GM18861 (cell line): Measurements from ENCODE around the gene POLQ.
"Not testable (repeated sequence)": the region's sequence is repeated elsewhere in the genome, so short reads cannot be mapped to it uniquely, and the experiment has no call there.

ENCODE experiments used
- ATAC-seq: cut with Tn5 transposase; IDR thresholded peaks from one replicate; pipeline ENCODE4 v1.9.1; 2021; ENCODE audit not compliant: unreplicated experiment

The POLQ gene

DNA sequence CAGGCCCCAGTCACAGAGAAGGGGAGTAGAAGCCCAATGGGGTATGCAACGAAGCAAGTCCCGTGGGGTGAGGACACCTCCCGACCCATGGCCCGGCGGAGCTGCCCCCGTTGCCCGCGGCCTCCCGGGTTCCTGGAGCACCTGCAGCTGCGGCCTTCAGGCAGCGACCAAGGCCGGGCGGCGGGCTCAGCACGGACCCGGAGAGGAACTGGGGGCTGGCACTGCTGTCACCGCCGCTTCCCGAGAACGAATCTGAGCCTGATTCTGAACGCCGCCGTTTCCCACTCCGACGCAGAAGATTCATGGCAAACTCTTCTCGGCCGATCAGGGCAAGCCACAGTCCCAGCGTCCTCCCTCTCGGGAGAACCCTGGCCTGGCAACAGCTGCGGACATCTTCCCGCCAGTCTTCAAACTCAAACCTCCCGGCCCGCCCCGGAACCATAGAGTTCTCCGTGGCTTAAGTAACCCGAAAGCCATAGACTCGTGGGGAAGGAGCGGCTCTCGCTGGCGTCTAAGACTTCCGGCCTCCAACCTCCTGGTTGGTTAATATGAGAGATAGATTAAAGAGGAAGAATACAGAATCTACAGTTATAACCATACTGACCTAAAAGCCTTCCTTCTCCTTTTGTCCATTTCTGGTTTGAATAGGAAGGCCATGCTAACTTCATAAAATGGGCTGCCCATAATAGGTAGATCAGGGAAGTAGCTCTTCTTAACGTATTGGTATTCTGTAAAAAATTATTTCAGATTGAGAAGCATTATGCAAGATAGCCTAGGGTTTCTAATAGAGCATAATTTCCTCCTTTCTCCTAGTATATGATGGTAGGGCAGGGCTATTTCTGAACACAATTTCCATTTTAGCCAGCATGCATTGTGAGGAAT lies at the start of gene POLQ:
Gene POLQ (minus strand): TSS at position 415 of the 882 bp plus-strand sequence. CDS start 111 bp downstream, at position 304.
- ATAC-seq = peak; percentile 62

DNA sequence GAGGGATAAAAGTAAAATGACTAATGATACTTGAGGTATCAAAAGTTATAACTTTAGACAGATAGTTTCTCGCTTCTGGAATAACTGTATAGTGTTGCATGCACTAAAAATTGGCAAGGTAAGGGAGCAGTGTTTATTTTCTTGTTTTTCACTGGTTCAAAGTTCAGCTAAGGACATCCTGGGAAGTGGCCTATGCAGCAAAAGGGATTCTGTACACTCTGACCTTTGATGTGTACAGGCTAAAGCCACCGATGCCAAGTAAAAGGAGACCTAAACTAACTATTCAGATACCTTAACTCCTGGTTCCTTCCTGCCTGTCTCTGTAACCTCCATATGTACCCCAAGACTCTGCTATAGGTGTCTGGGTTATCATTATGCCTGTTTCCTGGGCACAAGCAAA lies 49.1 kb upstream of the POLQ start:
- ATAC-seq = no peak

DNA sequence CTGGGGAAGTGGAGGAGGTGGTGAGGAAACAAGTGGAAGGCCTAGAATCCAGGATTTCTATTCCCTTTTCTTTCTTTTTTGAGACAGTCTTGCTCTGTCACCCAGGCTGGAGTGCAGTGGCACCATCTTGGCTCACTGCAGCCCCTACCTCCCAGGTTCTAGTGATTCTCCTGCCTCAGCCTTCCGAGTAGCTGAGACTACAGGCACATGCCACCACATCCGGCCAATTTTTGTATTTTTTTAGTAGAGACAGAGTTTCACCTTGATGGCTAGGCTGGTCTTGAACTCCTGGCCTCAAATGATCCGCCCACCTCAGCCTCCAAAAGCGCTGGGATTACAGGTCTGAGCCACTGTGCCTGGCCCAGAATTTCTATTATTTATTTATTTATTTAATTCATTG lies 48.0 kb upstream of the POLQ start:
- not testable (repeated sequence) for ATAC-seq

DNA sequence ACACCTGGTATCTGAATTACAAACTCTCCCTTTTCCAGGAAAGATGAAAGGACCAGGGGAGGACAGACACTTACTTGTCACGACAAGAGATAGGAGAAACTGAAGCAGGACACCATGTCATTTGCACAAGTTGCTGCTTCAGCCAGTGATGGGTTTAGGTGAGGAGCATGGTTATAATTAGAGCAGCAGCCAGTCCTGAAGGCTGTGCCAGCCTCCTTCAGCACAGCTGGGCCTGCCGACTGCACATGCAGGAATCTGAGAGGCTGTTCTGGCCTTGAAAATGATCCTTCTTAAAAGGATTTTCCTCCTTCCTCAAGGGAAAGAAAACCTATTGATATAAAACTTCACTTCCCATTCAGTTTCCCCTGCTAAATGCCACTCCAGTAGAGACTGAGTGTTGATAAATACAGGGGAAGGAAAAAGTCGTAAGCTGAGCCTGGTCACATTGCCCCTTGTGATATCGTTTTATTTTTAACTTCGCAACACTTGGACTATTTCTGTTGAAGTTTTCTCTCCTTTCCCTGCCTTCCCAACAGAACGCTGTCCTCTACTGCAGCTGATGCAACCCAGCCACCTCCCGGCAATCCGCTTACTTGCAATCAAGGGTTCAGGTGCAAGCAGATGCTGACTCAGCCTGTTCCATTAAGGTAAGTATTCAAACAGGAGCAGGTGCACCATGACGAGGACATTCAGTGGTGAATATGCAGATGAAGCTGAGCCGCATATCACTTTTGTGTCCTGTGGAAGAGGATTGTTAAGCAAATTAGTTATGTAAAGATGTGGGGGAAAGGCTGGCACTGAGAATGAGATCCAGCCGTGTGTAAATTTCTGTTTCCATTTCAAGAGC lies 47.3 kb upstream of the POLQ start, which contains the start of gene FBXO40:
Gene FBXO40 (plus strand): TSS at position 524 of the 847 bp plus-strand sequence. CDS start 27,197 bp downstream, outside the sequence.
- ATAC-seq = no peak

DNA sequence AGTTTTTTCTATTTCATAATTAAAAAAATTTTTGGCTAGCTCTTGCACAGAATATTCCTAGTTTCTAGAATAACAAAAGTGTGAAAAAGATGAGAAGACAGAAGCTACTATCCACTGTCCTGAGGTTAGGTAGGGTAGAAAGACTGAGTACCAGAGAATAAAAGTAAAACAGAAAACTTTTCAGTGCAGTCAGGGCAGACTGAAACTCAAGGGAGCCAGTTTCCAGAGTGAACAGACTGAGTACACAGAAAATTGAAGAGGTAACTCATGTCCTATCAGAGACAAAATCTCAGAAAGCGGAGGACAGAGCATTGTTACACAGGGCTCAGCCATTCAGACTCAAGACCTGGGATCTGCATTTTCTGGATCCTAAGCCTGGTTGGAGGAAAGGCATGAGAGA lies 38.6 kb upstream of the POLQ start:
- no peak for ATAC-seq

DNA sequence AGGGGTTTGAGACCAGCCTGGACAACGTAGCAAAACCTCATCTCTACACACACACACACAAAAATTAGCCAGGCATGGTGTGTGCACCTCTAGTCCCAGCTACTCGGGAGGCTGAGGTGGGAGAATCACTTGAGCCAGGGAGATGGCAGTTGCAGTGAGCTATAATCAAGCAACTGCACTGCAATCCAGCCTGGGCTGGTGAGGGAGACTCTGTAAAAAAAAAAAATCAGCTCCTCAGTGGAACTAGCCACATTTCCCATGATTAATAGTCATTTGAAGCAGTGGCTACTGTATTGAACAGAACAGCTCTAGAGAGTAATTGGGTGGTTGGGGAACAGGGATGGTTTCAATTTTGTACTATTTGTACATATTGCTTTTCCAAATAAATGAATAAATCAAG lies 35.9 kb upstream of the POLQ start:
- no peak for ATAC-seq

DNA sequence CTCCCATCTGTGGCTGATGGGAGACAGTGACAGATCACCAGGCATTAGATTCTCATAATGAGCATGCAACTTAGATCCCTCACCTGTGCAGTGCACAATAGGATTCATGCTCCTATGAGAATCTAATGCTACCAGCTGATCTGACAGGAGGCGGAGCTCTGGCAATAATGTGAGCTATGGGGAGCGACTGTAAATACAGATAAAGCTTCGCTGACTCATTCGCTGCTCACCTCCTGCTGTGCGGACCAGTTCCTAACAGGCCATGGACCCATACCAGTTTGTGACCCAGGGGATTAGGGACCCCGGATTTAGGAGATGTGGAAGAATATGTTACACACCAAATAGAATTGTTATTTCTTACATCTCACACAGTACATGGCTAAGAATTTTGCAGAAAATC lies 28.7 kb upstream of the POLQ start:
- no peak for ATAC-seq

DNA sequence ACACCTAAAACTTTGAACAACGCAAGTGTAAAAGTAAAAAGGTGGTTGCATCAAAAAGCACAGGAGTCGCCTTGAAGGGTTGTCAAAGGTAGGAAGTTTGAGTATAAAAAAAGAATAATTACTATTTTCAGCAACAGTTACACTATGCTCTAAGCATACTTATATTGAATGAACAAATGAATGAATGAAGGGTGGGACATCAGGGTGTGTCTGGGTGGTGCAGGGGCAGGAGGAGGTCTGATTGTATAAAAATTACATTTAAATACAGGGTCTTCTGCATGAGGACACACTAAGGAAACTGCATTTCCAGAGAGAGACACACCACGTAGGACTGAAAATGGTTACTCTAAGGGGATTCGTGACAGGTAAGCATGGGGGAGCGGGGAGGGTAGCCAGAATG lies 21.9 kb upstream of the POLQ start, which contains the start of gene ARGFX:
Gene ARGFX (plus strand): TSS at position 301 of the 400 bp plus-strand sequence. CDS start 2,765 bp downstream, outside the sequence.
- no peak for ATAC-seq

DNA sequence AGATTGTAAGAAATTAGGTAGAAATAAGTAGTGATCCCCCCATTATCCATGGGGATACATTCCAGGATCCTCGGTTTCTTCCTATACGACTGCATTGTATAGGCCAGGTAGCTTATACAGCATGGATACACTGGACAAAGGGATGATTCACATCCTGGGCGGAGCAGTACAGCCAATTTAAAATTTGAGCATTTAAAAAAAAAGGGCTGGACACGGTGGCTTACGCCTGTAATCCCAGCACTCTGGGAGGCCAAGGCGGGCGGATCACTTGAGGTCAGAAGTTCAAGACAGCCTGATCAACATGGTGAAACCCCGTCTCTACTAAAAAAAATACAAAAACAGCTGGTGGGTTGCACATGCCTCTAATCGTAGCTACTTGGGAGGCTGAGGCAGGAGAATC lies 21.0 kb upstream of the POLQ start:
- no peak for ATAC-seq

DNA sequence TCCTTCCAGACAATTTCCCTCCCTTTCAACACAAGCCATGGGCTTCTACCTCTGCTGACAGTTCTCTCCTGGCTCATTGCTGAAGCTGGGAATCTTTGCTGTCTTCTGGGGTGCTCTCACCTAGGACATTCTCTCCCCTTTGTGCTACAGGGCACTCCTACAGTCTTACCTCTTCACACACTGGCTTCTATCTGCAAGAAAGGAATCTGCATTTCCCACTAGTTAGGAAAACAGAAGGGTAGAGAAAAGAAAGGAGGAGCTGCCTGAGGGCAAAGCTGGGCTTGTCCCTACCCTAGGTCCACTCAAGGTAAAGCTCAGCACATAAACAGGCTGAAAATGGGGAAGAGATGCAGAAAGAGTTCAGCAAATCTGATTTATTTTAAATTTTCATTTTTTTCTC lies 16.4 kb upstream of the POLQ start:
- ATAC-seq = no peak

DNA sequence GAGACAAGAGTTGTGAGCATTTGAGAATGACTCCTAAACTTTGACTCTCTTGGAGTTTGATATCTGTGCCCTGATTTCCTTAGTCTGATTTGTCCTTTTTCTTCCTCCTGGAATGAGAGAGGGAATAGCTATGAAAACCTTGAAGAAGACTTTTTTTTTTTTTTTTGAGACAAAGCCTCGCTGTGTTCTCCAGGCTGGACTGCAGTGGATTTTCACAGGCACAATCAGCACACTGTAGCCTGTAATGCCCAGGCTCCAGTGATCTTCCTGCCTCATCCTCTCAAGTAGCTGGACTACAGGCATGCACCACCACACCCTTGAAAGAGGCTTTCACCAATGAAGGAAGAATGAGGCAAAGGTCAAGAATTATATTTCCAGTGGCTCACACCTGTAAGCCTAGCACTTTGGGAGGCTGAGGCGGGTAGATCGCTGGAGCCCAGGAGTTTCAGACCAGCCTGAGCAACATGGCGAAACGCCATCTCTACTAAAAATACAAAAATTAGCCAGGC lies 11.7 kb upstream of the POLQ start:
- ATAC-seq = no peak

DNA sequence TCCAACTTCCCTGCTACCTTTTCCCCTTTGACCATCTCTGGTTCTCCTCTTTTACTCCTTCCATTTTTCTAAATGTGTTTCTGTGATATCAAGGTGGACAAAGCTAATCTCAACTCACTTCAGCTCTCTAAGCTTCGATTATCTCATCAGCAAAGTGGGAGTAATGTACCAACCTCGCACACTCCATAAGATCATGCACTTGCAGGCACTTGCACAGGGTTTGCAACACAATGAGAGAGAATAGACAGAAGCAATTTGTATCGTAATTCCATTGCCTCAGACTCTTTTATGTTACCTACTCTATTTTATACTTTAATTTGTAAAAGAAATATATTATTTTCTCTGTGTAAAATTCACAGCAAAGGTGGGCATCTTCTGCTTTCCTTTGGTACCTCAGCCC lies 7.0 kb upstream of the POLQ start:
- no peak for ATAC-seq

DNA sequence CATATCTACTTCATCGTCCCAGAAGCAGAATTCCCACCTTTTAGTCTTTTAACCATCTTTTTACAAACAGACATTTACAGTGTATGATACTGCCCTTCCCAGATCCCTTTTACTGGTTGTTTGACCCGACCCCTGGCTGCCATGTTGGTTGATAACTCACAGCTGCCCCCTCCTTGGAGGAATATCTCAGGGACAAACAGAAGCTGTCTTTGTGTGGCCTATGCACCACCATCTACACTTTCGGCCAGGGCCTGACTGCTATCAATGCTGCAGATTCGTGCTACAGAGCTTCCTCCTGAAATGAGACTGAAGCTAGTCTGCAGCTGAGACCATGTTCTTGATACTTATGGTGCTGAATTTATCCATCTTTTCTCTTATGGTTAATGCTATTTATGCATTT lies 6.6 kb upstream of the POLQ start:
- no peak for ATAC-seq

DNA sequence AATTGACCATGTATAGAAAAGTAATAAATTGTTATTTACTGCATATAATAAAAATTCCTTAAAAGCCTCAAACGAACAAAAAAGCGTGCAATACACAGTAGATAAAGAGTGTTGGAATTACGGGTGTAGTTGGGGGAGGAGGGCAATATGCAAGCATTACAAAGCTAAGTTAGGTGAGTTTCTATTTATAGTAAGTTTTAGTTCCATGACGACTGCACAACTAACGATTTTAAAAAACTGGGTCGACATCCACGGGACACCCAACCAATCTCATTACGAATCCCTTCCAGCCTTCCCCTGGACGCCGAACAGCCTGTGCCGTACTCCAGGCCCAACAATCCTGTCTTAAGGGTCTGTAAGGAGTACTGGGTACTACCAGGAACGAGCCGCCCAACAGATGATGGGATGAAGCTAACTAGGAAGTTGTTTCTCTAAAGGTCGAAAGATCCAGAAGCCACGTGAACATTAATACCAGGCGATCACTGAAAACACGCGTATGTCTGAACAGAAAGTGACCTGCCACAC lies 677 bp downstream of the POLQ start:
- no peak for ATAC-seq

DNA sequence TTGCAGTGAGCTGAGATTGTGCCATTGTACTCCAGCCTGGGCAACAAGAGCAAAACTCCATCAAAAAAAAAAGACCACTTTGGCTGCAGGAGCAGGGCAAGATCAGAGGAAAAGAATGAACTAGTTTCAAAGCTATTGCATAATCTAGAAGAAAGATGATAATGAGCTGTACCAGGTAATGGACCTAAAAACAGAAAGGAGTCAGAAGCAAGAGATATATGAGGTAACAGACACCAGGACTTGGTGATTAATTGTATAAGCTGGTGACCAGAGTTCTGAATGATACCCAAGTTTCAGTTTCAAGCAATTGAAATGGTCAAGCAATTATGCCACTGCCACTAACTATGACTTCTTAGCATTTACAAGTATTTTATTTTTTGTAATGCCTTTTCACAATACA lies 2.9 kb downstream of the POLQ start:
- ATAC-seq = no peak

DNA sequence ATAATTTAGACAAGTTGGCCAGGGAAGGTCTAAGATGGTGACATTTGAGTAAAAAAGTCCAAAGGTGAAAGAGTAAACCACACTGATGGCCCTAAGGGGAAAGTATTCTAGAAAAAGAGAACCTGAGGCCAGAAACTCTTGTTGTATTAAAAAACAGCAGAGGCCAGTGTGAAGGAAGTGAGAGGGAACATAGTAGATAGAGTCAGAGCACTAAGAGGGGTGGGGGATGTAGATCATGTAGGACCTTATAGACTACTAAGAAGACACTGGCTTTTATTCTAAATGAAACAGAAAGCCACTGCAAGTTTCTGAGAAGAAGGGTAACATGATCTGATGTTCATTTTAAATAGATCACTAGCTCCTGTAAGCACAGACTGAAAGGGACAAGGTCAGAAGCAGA lies 14.5 kb downstream of the POLQ start:
- no peak for ATAC-seq

DNA sequence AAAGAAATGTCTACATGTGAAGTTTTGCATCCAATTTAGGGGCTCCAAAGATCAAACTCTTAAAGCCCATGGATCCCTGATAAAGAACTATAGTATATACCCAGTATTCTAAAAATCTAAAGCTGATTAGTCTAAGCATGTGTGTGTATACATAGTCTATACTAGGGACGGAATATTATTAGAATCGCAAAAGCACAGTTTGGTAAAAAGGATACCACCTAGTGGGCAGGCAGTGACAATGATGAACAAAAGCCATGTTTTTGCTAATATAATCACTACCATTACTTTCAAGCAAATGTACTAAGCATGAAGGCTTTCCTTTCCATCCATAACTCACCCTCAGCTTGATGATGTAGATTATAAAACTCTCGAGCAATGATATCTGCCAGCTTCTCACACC lies 16.5 kb downstream of the POLQ start:
- ATAC-seq = no peak

DNA sequence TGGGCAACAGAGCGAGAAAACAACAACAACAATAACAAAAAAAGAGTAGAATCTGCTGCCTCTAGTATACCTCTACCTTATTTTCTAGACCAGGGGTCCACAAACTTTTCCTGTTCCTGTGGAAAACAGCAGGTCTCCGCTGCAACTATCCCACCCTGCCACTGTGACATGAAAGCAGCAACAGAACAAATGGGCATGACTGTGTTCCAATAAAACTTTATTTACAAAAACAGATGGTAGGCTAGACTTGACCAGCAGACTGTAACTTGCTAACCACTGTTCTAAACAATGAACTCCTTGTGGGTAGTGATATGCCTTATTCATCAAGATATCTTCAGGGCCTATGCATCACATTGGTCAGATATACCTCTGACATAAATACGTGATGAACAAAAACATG lies 25.3 kb downstream of the POLQ start:
- ATAC-seq = no peak

DNA sequence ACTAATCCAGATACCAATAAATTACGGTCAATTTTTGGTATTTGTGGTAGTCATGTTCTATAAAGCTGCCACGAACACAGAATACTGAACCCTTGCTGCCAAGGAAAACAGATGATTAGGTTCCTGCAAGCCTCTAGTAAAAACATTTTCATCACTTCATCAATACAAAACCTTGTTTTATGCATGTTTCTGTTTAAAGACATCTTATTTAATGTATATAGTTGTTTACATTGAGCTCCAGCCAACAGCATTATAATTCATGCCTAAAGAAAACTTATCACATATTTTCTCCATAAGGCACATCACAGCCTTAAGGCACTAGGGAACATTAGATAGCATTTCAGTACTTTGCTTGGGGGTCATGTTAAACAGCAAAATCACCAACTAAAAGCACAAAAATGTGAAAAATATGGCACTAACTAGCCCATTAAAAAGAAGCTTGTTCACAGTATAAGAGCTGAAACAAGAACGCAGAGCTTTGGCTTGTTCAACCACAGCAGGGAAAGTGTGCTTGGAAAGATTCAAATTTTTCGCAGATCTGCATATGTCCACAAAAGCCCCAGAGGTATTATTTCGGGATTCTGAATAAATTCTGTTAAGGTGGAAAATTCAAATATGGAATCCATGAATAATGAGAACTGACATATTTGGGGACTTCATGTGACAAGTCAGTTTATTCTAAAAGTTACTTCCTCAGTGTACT lies 27.7 kb downstream of the POLQ start:
- no peak for ATAC-seq

DNA sequence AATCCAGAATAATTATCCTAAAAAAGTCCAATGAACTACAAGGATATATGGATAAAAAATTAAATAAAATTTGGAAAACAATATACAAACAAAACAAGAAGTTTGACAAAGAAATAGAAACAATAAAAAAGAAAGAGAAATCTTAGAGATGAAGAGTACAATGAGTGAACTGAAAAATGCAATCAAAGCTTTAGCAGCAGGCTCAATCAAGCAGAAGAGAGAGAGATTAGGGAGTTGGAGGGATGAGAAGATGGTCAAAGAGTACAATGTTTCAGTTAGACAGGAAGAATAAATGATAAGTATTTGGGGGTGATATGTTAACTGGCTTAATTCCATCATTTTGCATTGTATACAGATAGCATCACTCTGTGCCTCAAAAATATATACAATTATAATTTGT lies 29.9 kb downstream of the POLQ start:
- no peak for ATAC-seq

DNA sequence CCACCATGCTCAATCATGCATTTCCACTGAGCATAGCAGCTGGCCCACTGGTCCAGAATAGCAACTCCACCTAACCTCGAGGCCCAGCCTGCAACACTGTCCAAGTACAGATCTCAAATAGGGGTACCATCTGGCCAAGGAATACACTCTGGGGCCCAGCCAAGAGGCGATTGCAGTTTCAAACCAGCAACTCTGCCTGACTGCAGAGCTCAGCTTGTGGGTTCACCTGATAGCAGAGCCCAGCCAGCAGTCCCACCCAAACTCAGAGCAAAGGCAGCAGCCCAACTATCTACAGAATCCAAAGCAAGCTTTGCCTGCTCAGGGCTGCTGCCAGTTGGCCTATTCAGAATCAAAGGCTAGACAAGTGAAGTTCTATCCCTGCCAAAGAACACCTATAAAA lies 30.5 kb downstream of the POLQ start:
- ATAC-seq = no peak
